Hepatocyte (in vitro differentiated cells): ENCODE measurements around the gene CDKN1A. TPM values are rescaled to one million over a fixed set of nuclear protein-coding genes. Genes with fewer than 3 reads are reported as not detected.

Source experiments
- DNase-seq: peaks from one replicate; pipeline ENCODE4 v3.0.0-alpha.2; 2016; ENCODE audit warnings: low spot score
- H2AFZ ChIP-seq: fragments of 200-600 bp; sonication (generic); 2 replicates; pipeline ENCODE4 v1.6.0; 2016; ENCODE audit warnings: antibody characterized with exemption, mild to moderate bottlenecking
- H3K27ac ChIP-seq: fragments of 200-600 bp; sonication (generic); 2 replicates; pipeline ENCODE4 v1.5.1; 2016; ENCODE audit warnings: mild to moderate bottlenecking
- H3K27me3 ChIP-seq: fragments of 200-600 bp; sonication (generic); 2 replicates; pipeline ENCODE4 v1.6.1; 2016
- H3K36me3 ChIP-seq: fragments of 200-600 bp; sonication (generic); replicated peaks from 2 replicates; pipeline ENCODE4 v1.5.1; 2016; ENCODE audit warnings: low read depth; ENCODE audit not compliant: insufficient read depth
- H3K4me1 ChIP-seq: fragments of 200-600 bp; sonication (generic); 2 replicates; pipeline ENCODE4 v1.5.1; 2016; ENCODE audit warnings: mild to moderate bottlenecking, moderate library complexity; ENCODE audit not compliant: insufficient read depth
- H3K4me2 ChIP-seq: fragments of 200-600 bp; sonication (generic); 2 replicates; pipeline ENCODE4 v1.6.0; 2016
- H3K4me3 ChIP-seq: fragments of 200-600 bp; sonication (generic); 2 replicates; pipeline ENCODE4 v1.5.1; 2016; ENCODE audit warnings: mild to moderate bottlenecking
- H3K79me2 ChIP-seq: fragments of 200-600 bp; sonication (generic); 2 replicates; pipeline ENCODE4 v1.6.0; 2017; ENCODE audit warnings: mild to moderate bottlenecking
- H3K9me2 ChIP-seq: fragments of 200-600 bp; sonication (generic); replicated peaks from 2 replicates; pipeline ENCODE4 v1.6.0; 2017; ENCODE audit warnings: mild to moderate bottlenecking; ENCODE audit not compliant: insufficient read depth
- H3K9me3 ChIP-seq: fragments of 200-600 bp; sonication (generic); 2 replicates; pipeline ENCODE4 v1.5.1; 2016; ENCODE audit warnings: low read depth, mild to moderate bottlenecking
- H4K20me1 ChIP-seq: fragments of 200-600 bp; sonication (generic); 2 replicates; pipeline ENCODE4 v1.6.0; 2016; ENCODE audit warnings: mild to moderate bottlenecking; ENCODE audit not compliant: insufficient read depth, poor library complexity, severe bottlenecking
- EZH2 ChIP-seq: fragments of 200-600 bp; sonication (generic); IDR thresholded peaks from 2 replicates; pipeline ENCODE4 v1.6.1; 2016; ENCODE audit warnings: antibody characterized with exemption, mild to moderate bottlenecking, borderline replicate concordance
- EZH2phosphoT487 ChIP-seq: fragments of 200-600 bp; sonication (generic); IDR thresholded peaks from one replicate; pipeline ENCODE4 v1.6.1; 2018; ENCODE audit warnings: antibody characterized with exemption, mild to moderate bottlenecking, low read depth, moderate library complexity; ENCODE audit not compliant: unreplicated experiment, severe bottlenecking
- WGBS: methylation state at CpG from one replicate; pipeline ENCODE4 v1.1.6; 2016; ENCODE audit warnings: low lambda C conversion rate; ENCODE audit errors: missing lambda C conversion rate; 5-methylcytosine and 5-hydroxymethylcytosine counted together
- polyA plus RNA-seq: library from polyadenylated mRNA; unstranded; fragments of >200 nt; fragmentation: Nextera tagmentation; extraction: Ambion mirVana; gene quantifications from 2 replicates; pipeline ENCODE4 v1.2.1, GENCODE V29; 2016
- small RNA-seq: library from RNA; depleted of rRNA; stranded (forward); fragments of <200 nt; gene quantifications from one replicate; pipeline ENCODE3, GENCODE V24; 2014
- total RNA-seq: library from RNA; depleted of rRNA; stranded (reverse); fragments of >200 nt; gene quantifications from 2 replicates; pipeline ENCODE4 v1.2.3, GENCODE V29; 2014
- TF ChIP-seq, protein P1 (sequence below): fragments of 200-600 bp; sonication (generic); IDR thresholded peaks from 2 replicates; pipeline ENCODE4 v1.5.1; 2016; ENCODE audit warnings: antibody characterized with exemption, mild to moderate bottlenecking; ENCODE audit not compliant: poor library complexity

Gene CDKN1A
- total and polyA plus RNA-seq, 2 experiments from 2014 or later: 246 to 344 TPM

DNA sequence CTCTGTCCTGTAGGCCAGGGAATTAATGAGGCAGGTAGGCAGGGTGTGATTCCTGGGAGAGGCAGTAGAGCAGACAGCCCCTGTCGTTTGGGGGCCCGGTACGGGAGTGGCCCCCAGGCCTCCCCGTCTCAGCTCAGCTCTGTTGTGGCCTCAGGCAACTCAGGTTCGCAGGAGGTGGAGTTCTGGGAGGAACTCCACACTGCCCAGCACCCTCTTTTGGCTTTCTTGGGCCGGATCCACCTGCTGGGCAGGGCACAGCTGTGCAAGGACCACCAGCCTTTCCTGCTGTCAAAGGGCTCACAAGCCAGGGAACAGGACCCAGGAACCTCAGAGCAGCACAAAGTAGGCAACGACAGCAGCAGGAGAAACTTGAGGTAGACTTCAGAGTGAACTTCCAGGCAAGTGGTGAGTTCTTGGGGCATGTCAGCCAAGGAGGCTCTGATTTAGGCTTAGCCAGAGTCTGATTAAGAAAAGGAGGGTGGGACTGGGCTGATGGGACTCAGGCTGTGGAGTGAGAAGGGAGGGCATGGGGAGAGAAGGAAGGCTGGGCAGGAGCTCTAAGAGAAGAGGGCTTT is 56.1 kb downstream of the CDKN1A start:
- H3K9me2 ChIP-seq: no peaks in the 10 kb centered on the region
- H3K9me3 ChIP-seq: no peaks in the 10 kb centered on the region
- no peaks in the 10 kb centered on the region for H3K27me3 ChIP-seq
- DNase-seq: no peak
- no peaks in the 10 kb centered on the region for H3K36me3 ChIP-seq
- TF ChIP-seq EZH2: no peak
- no peak for TF ChIP-seq EZH2phosphoT487
- H3K4me3 ChIP-seq: no peak overlapping the region
- H2AFZ ChIP-seq: no peak overlapping the region
- peak overlapping the region; percentile 63 for H3K4me2 ChIP-seq
- H4K20me1 ChIP-seq: no peaks in the 10 kb centered on the region
- no peaks in the 10 kb centered on the region for H3K79me2 ChIP-seq
- 80% methylated on average over 7 of the region's 7 CpGs for WGBS
- H3K4me1 ChIP-seq: peaks cover 4% of the 10 kb centered on the region
- peak overlapping the region; percentile 44 for H3K27ac ChIP-seq

DNA sequence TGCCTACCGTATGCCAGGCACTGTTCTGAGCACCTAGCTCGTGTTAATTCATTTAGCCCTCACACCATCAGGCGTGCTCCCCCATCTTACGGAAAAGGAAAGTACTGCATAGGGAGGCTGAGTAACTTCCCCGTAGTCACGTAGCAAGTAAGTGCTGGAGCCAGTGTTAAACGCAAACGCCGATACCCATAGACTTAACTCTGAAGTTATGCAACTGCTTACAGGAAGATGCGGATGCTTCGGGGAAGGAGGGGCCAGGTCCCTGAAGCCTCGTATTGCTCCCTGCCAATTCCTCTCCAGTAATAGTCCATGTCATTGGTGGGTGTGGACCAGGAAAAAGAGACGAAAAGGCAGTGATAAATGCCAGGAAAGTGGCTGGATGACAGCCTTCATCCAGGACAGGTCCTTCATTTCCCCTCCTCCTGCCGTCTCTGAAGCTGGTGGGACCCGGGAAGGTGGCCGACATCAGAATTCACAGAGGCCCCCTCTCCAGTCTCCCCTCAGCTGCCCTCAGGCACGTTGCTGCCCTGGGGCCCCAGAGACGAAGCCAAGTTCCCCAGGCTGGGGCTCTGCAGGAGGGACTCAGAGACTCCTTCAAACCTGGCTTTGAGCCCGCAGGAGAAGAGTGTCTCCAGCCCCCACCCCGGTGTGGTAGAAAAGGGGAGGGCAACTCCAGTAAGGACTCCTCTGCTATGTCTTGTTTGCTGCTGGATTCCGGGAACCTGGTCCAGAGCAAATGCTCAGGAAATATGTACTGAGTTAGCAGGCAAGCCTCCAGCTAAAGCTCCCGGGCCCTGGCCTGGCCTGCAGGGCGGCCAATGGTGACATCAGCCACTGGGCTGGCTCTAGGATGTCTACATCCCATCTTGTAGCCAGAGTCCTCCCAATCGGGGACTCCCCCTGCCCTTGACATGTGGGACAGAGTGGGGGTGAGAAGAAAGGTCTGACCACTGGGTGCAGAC is 56.9 kb downstream of the CDKN1A start:
- H4K20me1 ChIP-seq: no peaks in the 10 kb centered on the region
- H3K36me3 ChIP-seq: no peaks in the 10 kb centered on the region
- H3K4me3 ChIP-seq: no peak overlapping the region
- TF ChIP-seq, protein P1, sequence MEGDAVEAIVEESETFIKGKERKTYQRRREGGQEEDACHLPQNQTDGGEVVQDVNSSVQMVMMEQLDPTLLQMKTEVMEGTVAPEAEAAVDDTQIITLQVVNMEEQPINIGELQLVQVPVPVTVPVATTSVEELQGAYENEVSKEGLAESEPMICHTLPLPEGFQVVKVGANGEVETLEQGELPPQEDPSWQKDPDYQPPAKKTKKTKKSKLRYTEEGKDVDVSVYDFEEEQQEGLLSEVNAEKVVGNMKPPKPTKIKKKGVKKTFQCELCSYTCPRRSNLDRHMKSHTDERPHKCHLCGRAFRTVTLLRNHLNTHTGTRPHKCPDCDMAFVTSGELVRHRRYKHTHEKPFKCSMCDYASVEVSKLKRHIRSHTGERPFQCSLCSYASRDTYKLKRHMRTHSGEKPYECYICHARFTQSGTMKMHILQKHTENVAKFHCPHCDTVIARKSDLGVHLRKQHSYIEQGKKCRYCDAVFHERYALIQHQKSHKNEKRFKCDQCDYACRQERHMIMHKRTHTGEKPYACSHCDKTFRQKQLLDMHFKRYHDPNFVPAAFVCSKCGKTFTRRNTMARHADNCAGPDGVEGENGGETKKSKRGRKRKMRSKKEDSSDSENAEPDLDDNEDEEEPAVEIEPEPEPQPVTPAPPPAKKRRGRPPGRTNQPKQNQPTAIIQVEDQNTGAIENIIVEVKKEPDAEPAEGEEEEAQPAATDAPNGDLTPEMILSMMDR: no peak
- TF ChIP-seq EZH2phosphoT487: no peak
- TF ChIP-seq EZH2: no peak
- no peaks in the 10 kb centered on the region for H3K79me2 ChIP-seq
- peaks cover 4% of the 10 kb centered on the region for H3K4me1 ChIP-seq
- H3K27me3 ChIP-seq: no peaks in the 10 kb centered on the region
- H3K9me2 ChIP-seq: no peaks in the 10 kb centered on the region
- H3K27ac ChIP-seq: peak overlapping the region; percentile 44
- H3K4me2 ChIP-seq: peak overlapping the region; percentile 63
- H3K9me3 ChIP-seq: no peaks in the 10 kb centered on the region
- WGBS: 54% methylated on average over 24 of the region's 24 CpGs
- DNase-seq: peak; percentile 68
- no peak overlapping the region for H2AFZ ChIP-seq

Small RNAs within 50 kb of the gene (small RNA-seq; reads per million reads assigned to genes)
- gene RF00019 (not detected), gene RNU1-88P (not detected)

Other genes with a start within 250 kb of the CDKN1A start
- gene PXT1, start 235.9 kb upstream of the CDKN1A start, total RNA-seq: not detected in 2 replicates
- not detected in 2 replicates for gene PXT1, start 235.9 kb upstream of the CDKN1A start, polyA plus RNA-seq
- gene KCTD20, start 235.7 kb upstream of the CDKN1A start, total RNA-seq: 54.3 and 56.3 TPM in 2 replicates
- gene KCTD20, start 235.7 kb upstream of the CDKN1A start, polyA plus RNA-seq: 21.4 and 27.4 TPM in 2 replicates
- gene STK38, start 131.2 kb upstream of the CDKN1A start, total RNA-seq: 37.9 and 39.1 TPM in 2 replicates
- gene STK38, start 131.2 kb upstream of the CDKN1A start, polyA plus RNA-seq: 27.7 and 30.5 TPM in 2 replicates
- gene SRSF3, start 84.4 kb upstream of the CDKN1A start, total RNA-seq: 115 and 135 TPM in 2 replicates
- 190 and 192 TPM in 2 replicates for gene SRSF3, start 84.4 kb upstream of the CDKN1A start, polyA plus RNA-seq
- gene RAB44, start 19.1 kb downstream of the CDKN1A start, total RNA-seq: not detected in 2 replicates
- gene RAB44, start 19.1 kb downstream of the CDKN1A start, polyA plus RNA-seq: not detected in 2 replicates
- gene CPNE5, start 160.7 kb downstream of the CDKN1A start, total RNA-seq: 0.30 and 1.4 TPM in 2 replicates
- 0.55 and 1.2 TPM in 2 replicates for gene CPNE5, start 160.7 kb downstream of the CDKN1A start, polyA plus RNA-seq
- 52.3 and 53.0 TPM in 2 replicates for gene PPIL1, start 196.1 kb downstream of the CDKN1A start, total RNA-seq
- gene PPIL1, start 196.1 kb downstream of the CDKN1A start, polyA plus RNA-seq: 42.6 and 51.7 TPM in 2 replicates
- gene C6orf89, start 207.2 kb downstream of the CDKN1A start, total RNA-seq: 39.6 and 44.8 TPM in 2 replicates
- 39.2 and 45.2 TPM in 2 replicates for gene C6orf89, start 207.2 kb downstream of the CDKN1A start, polyA plus RNA-seq